A673 (cell line): ENCODE results near the gene RAB26. TPM values are rescaled to one million over a fixed set of nuclear protein-coding genes. Genes with fewer than 3 reads are reported as not detected.

Source experiments
- BruUV-seq: library from RNA; stranded (reverse); fragments of 400-500 nt; replicated peaks from 2 replicates; lab custom pipeline; 2021; lab: Mats Ljungman, UMichigan
- CTCF ChIA-PET: fragments of 300-600 bp; sonication (Branson Sonifier 250); formaldehyde crosslinking; loops from one replicate; lab custom pipeline; 2022; ENCODE audit warnings: antibody characterized with exemption; lab: Charles Lee
- POLR2A ChIA-PET: fragments of 300-600 bp; sonication (Branson Sonifier 250); formaldehyde crosslinking; loops from one replicate; lab custom pipeline; 2022; ENCODE audit warnings: antibody characterized with exemption; ENCODE audit not compliant: low non-redundant PET; lab: Charles Lee
- DNase-seq: peaks from one replicate; pipeline ENCODE4 v3.0.0-alpha.2; 2015; ENCODE audit warnings: low spot score
- H3K27ac ChIP-seq: fragments of 200-600 bp; sonication (generic); 2 replicates; pipeline ENCODE4 v1.5.1; 2016; ENCODE audit warnings: mixed run types, low read depth, mild to moderate bottlenecking, mixed read lengths, antibody characterized with exemption, low read length; ENCODE audit not compliant: poor library complexity, severe bottlenecking
- H3K27me3 ChIP-seq: fragments of 200-600 bp; sonication (generic); replicated peaks from 2 replicates; pipeline ENCODE4 v1.6.1; 2017; ENCODE audit warnings: mixed run types, low read depth, mild to moderate bottlenecking, mixed read lengths, antibody characterized with exemption, low read length; ENCODE audit not compliant: insufficient read depth, poor library complexity
- H3K36me3 ChIP-seq: fragments of 200-600 bp; sonication (generic); 2 replicates; pipeline ENCODE4 v1.6.1; 2016; ENCODE audit warnings: mixed run types, mild to moderate bottlenecking, mixed read lengths, antibody characterized with exemption, low read length; ENCODE audit not compliant: insufficient read depth, poor library complexity, severe bottlenecking
- H3K4me1 ChIP-seq: fragments of 200-600 bp; sonication (generic); 2 replicates; pipeline ENCODE4 v1.6.1; 2017; ENCODE audit warnings: mixed run types, mild to moderate bottlenecking, mixed read lengths, antibody characterized with exemption, low read length; ENCODE audit not compliant: insufficient read depth, poor library complexity, severe bottlenecking
- H3K4me3 ChIP-seq: fragments of 200-600 bp; sonication (generic); 2 replicates; pipeline ENCODE4 v1.5.1; 2016; ENCODE audit warnings: low read depth, mixed run types, mild to moderate bottlenecking, mixed read lengths, low read length; ENCODE audit not compliant: poor library complexity, severe bottlenecking
- H3K9me3 ChIP-seq: fragments of 200-600 bp; sonication (generic); 2 replicates; pipeline ENCODE4 v1.6.1; 2016; ENCODE audit warnings: mixed run types, low read depth, mild to moderate bottlenecking, mixed read lengths, antibody characterized with exemption, low read length; ENCODE audit not compliant: poor library complexity, severe bottlenecking
- CTCF ChIP-seq: fragments of 300-800, 200-600 bp; sonication (generic); conservative IDR thresholded peaks from 2 replicates; pipeline ENCODE4 v1.5.1; 2017; ENCODE audit warnings: low read depth, mild to moderate bottlenecking, antibody characterized with exemption, low read length, moderate library complexity, mixed read lengths
- EZH2 ChIP-seq: fragments of 200-600 bp; sonication (generic); IDR thresholded peaks from 2 replicates; pipeline ENCODE4 v1.6.1; 2017; ENCODE audit warnings: borderline replicate concordance, low read depth, mild to moderate bottlenecking, mixed read lengths, antibody characterized with exemption, low read length; ENCODE audit not compliant: poor library complexity, severe bottlenecking
- intact Hi-C: fragments of 100-400 bp; cut with micrococcal nuclease; formaldehyde crosslinking; loops from one replicate; pipeline ENCODE4 v1.10.0; 2022; ENCODE audit not compliant: unreplicated experiment
- total RNA-seq: library from RNA; stranded (reverse); gene quantifications from 2 replicates; pipeline ENCODE4 v1.2.3, GENCODE V29; 2021

Gene RAB26
- total RNA-seq, 1 experiment from 2014 or later: 0.49 TPM

DNA sequence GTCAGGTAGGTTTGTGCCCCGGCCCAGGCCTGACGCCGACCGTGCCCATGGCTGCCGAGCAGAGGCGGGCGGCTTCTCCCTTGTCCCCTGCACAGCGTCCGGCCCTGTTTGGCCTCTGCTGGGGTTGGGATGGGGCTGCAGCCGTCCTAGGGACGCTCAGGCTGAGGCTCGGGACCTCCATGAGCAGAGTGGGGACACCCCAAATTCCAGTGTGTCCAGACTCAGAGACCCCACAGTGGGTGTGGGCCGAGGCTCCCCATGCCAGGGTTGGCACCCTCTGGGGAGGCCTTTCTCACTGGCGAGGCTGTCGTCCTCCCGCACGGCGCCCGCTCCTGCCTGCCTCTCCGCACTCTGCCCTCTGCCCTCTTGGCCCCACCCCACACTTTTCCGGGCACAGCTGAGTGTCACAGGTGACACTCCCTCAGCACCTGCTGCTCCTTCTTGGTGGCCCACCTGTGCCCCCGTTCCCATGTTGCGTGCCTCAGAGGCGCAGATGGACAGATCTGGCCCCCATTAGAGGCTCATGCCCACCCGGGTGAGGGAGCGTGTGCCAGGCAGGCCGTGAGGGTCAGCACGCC, 23.3 kb downstream of the RAB26 start:
- H3K4me1 ChIP-seq: no peaks in the 10 kb centered on the region
- no peak overlapping the region for H3K27ac ChIP-seq
- H3K9me3 ChIP-seq: no peaks in the 10 kb centered on the region
- TF ChIP-seq EZH2 (no peak), CTCF (no peak)
- CTCF ChIA-PET: no interaction called here
- H3K27me3 ChIP-seq: no peaks in the 10 kb centered on the region
- intact Hi-C loops: no loop called here
- POLR2A ChIA-PET: no interaction called here
- H3K4me3 ChIP-seq: no peak overlapping the region
- no TSS peak for BruUV-seq
- DNase-seq: no peak
- peaks cover 28% of the 10 kb centered on the region for H3K36me3 ChIP-seq

DNA sequence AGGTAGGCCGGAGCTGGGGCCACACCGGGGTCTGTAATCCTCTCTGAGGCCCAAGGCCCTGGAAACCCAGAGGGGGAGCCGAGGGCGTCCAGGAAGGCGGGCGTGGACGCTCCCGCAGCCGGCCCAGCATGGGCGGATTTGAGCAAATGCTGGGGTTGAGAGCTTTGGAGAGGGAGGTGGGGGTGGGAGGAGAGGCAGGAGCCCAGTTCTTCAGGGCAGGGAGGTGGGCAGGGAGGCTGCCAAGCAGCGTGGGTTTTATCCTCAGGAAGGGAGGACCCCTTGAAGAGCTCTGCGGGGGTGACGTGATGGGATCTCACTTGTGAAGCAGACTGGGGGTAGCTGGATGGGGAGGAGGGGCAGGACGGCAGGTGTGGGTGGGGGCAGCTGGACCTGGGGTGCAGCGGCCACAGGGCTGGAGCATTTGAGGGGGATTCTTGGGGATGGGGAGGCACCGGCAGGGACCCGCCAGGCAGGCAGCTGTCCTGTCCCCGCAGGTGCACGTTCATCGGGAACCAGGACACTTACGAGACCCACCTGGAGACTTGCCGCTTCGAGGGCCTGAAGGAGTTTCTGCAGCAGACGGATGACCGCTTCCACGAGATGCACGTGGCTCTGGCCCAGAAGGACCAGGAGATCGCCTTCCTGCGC, 24.4 kb downstream of the RAB26 start:
- H3K9me3 ChIP-seq: no peaks in the 10 kb centered on the region
- intact Hi-C loops: no loop called here
- no peak overlapping the region for H3K27ac ChIP-seq
- BruUV-seq: no TSS peak
- ChIA-PET CTCF (no interaction called here), POLR2A (no interaction called here)
- no peaks in the 10 kb centered on the region for H3K4me1 ChIP-seq
- H3K4me3 ChIP-seq: no peak overlapping the region
- H3K27me3 ChIP-seq: no peaks in the 10 kb centered on the region
- peaks cover 28% of the 10 kb centered on the region for H3K36me3 ChIP-seq
- no peak for DNase-seq
- TF ChIP-seq CTCF: no peak
- TF ChIP-seq EZH2: no peak

DNA sequence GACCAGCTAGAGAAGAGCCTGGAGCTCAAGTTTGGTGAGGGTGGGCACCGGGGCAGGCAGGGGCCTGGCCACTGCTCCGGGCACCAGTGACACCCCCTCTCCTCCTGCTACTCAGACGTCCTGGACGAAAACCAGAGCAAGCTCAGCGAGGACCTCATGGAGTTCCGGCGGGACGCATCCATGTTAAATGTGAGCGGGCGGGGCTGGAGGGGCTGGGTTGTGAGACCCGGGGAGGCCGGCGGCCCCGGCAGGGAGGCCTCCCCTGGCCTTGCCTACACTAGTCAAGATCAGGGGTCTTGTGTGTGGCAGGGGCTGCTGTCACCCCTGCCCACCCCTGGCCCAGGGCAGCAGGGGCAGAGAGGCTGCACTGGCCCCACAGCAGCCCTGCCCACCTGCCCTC, 24.9 kb downstream of the RAB26 start:
- no peak for DNase-seq
- no TSS peak for BruUV-seq
- Histone ChIP-seq H3K9me3 (no peaks in the 10 kb centered on the region), H3K4me1 (no peaks in the 10 kb centered on the region), H3K27me3 (no peaks in the 10 kb centered on the region), H3K36me3 (peaks cover 33% of the 10 kb centered on the region), H3K27ac (no peak overlapping the region), H3K4me3 (no peak overlapping the region)
- POLR2A ChIA-PET: no interaction called here
- CTCF ChIA-PET: no interaction called here
- intact Hi-C loops: no loop called here
- no peak for TF ChIP-seq EZH2
- TF ChIP-seq CTCF: no peak
